SJCRH30 (cell line): ENCODE data around the gene S100A11. TPM values are rescaled to one million over a fixed set of nuclear protein-coding genes. Genes with fewer than 3 reads are reported as not detected.
A peak's percentile ranks its signal among the peaks of the same experiment; 100 is the strongest.

Experiments used
- DNase-seq, 2 experiments: peaks; one replicate each; pipeline ENCODE4 v3.0.0-alpha.2; 2015 to 2020
- H3K27ac ChIP-seq: fragments of 250-450 bp; sonication (Bioruptor Pico); 2 replicates; pipeline ENCODE4 v1.5.1; 2020; ENCODE audit warnings: mild to moderate bottlenecking, moderate library complexity
- H3K27me3 ChIP-seq: fragments of 250-450 bp; sonication (Bioruptor Pico); 2 replicates; pipeline ENCODE4 v1.5.1; 2020; ENCODE audit warnings: mild to moderate bottlenecking, moderate library complexity
- H3K36me3 ChIP-seq: fragments of 250-450 bp; sonication (Bioruptor Pico); 2 replicates; pipeline ENCODE4 v1.5.1; 2020; ENCODE audit warnings: mild to moderate bottlenecking, moderate library complexity
- H3K4me1 ChIP-seq: fragments of 250-450 bp; sonication (Bioruptor Pico); 2 replicates; pipeline ENCODE4 v1.5.1; 2020; ENCODE audit warnings: mild to moderate bottlenecking, moderate library complexity
- H3K4me3 ChIP-seq: fragments of 250-450 bp; sonication (Bioruptor Pico); 2 replicates; pipeline ENCODE4 v1.5.1; 2020; ENCODE audit warnings: mild to moderate bottlenecking, moderate library complexity
- H3K9me3 ChIP-seq: fragments of 250-450 bp; sonication (Bioruptor Pico); replicated peaks from 2 replicates; pipeline ENCODE4 v1.5.1; 2020; ENCODE audit warnings: mild to moderate bottlenecking, moderate library complexity
- total RNA-seq: library from RNA; depleted of rRNA; stranded (reverse); fragments of >200 nt; shearing (Covaris generic); gene quantifications from 2 replicates; pipeline ENCODE4 v1.2.3, GENCODE V29; 2014

The S100A11 gene
- total RNA-seq, 1 experiment from 2014 or later: 492 TPM

DNA sequence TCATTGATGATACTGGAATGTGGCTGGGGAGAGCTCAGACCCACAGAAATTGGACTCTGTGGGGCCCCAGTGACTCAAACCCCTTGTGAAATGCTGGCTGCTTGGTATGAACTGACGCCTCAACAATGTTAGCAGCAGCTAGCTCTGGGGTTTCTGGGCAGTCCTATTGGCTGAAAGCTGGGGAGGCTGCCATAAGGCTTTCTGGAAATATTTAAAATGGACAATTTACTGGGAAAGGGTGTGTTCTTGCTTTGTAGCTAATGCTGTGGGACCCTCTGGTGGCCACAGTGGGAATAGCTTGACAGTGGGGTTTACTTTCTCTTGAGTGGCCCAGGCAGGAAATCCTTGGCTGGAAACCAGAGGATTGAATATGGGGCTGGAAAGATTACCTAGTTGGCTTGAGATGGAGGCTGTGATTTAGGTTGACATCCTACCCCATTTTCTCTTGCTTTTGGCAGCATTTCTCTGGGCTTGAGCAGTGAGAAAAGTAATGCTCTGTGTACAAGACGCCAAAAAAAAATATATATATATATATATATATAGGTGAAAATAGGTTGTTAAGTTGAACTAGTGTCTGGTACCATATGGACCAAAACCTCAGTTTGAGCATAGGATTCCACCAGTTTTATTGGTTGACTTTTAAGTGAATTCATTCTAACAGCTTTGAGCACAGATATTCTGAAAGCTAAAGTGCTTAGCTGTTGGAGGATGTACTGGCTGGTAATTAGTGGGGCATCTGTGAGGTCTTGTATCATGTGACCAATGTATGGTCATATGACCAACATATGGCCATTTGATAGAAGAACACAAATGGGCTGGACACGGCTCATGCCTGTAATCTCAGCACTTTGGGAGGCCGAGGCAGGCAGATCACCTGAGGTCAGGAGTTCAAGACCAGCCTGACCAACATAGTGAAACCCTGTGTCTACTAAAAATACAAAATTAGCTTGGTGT lies 34.9 kb downstream of the S100A11 start:
- Histone ChIP-seq H3K9me3 (no peaks in the 10 kb centered on the region), H3K27ac (no peak overlapping the region), H3K4me3 (no peak overlapping the region), H3K27me3 (no peaks in the 10 kb centered on the region), H3K36me3 (no peaks in the 10 kb centered on the region), H3K4me1 (peaks cover 28% of the 10 kb centered on the region)
- DNase-seq: peak; percentile 87 to 93

DNA sequence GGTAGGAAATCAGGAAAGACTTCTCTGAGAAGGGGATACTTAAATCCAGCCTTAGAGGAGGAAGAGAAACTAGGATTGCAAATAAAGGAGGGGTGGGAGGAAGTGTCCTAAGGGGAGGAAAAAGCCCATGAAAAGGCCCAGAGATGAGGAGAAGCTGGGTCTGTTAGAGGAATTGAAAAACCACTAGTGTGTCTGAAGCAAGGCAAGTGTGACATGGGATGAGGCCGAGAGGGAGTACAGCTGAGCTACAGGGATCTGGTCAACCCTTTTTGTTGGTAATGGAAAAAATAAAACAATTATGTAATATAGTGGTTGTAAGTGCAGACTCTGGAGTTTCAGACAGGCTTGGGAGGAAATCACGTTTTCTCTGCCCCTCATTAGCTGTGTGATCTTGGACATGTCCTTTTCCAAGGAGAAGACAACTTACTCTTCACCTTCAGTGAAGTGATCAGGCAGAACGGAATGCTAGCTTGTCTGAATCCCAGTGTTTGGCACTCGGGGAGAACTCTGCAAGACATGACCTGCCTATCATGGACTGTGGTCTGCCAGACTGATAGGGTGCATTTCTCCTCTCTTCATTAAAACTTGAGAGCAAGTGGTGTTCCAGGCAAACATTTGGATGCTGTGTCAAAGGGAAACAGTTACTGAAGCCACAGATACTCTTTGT lies 35.7 kb downstream of the S100A11 start:
- Histone ChIP-seq H3K9me3 (no peaks in the 10 kb centered on the region), H3K27ac (no peak overlapping the region), H3K27me3 (no peaks in the 10 kb centered on the region), H3K4me1 (peaks cover 26% of the 10 kb centered on the region), H3K4me3 (no peak overlapping the region), H3K36me3 (no peaks in the 10 kb centered on the region)
- DNase-seq: no peak

DNA sequence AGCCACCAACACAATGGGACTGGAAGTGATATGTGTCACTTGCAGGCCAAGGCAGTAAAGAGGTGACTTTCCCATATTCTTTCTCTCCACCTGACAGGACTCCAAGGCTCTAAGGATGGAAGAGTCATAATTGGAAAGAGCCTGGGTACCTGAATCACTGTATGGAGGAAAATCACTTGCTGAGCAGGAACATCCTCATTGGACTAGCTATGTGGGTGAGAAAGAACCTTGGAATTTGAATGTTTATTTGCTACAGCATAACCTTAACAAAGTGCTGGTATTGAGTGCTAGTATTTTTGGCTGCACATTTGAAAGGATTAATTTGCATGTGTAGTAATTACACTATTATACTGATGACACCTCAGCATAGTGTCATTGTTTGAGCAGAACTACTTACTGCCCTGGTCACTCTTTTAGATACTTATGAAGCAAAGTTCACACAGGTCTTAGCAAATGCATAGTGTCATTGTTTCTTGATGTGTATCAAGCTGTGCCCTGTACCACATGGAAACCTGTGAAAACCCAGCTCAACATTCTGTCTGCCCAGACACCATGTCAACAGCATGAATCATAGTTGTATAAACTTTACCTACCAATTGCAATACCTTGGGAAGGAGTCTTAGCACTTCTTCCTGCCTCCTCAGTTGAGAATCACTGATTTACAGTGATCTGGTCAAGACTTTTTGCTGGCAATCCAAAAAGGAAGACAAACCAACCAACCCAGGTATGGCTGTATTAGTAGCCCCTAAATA lies 38.0 kb downstream of the S100A11 start:
- Histone ChIP-seq H3K4me1 (peaks cover 39% of the 10 kb centered on the region), H3K27me3 (no peaks in the 10 kb centered on the region), H3K9me3 (no peaks in the 10 kb centered on the region), H3K36me3 (no peaks in the 10 kb centered on the region), H3K27ac (no peak overlapping the region), H3K4me3 (no peak overlapping the region)
- no peak for DNase-seq

DNA sequence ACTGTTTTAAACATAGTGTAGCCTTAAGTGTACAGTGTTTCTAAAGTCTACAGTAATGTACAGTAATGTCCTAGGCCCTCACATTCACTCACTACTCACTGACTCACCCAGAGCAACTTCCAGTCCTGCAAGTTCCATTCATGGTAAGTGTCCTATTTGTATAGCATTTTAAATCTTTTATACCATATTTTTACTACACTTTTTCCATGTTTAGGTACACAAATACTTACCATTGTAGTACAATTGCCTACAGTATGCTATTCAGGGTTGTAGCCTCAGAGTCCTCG lies 39.6 kb downstream of the S100A11 start:
- no peak for DNase-seq
- Histone ChIP-seq H3K4me1 (peaks cover 24% of the 10 kb centered on the region), H3K4me3 (no peak overlapping the region), H3K27me3 (no peaks in the 10 kb centered on the region), H3K9me3 (no peaks in the 10 kb centered on the region), H3K27ac (no peak overlapping the region), H3K36me3 (no peaks in the 10 kb centered on the region)

DNA sequence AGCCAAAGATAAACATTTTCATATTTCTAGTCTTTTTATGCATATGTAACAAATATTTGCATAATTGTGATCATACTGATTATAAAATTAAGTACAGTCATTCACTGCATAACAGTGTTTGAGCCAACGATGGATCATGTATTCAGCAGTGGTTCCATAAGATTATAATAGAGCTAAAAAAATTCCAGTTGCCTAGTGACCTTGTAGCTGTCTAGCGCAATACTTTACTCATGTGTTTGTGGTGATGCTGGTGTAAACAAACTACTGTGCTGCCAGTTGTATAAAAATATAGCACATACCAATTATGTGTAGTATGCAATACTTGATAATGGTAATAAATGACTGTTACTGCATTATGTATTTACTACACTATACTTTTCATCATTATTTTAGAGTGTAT lies 41.0 kb downstream of the S100A11 start:
- Histone ChIP-seq H3K27me3 (no peaks in the 10 kb centered on the region), H3K4me1 (peaks cover 30% of the 10 kb centered on the region), H3K4me3 (no peak overlapping the region), H3K27ac (no peak overlapping the region), H3K36me3 (no peaks in the 10 kb centered on the region), H3K9me3 (no peaks in the 10 kb centered on the region)
- DNase-seq: no peak

DNA sequence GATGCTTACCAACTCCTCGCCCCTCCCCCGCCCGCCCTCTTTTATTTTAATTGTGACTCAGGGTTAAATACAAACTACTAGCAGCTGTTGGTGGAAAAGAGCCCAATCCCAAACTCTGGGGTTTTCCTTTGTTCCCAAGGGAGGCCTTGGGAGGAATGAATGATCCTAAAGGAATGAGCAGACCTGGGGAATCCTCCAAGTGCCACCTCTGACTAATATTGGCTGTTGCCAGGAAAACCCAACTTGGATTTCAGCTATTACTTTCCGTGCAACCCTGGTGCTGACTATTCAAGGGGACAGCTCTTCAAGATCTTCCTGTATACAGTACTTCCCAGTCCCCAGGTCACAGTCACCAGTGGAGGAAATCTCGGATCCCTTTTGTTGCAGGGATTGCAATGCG lies 41.8 kb downstream of the S100A11 start:
- peak; percentile 70 to 80 for DNase-seq
- H3K27ac ChIP-seq: no peak overlapping the region
- H3K36me3 ChIP-seq: no peaks in the 10 kb centered on the region
- no peaks in the 10 kb centered on the region for H3K9me3 ChIP-seq
- H3K27me3 ChIP-seq: no peaks in the 10 kb centered on the region
- H3K4me1 ChIP-seq: peaks cover 38% of the 10 kb centered on the region
- H3K4me3 ChIP-seq: no peak overlapping the region

DNA sequence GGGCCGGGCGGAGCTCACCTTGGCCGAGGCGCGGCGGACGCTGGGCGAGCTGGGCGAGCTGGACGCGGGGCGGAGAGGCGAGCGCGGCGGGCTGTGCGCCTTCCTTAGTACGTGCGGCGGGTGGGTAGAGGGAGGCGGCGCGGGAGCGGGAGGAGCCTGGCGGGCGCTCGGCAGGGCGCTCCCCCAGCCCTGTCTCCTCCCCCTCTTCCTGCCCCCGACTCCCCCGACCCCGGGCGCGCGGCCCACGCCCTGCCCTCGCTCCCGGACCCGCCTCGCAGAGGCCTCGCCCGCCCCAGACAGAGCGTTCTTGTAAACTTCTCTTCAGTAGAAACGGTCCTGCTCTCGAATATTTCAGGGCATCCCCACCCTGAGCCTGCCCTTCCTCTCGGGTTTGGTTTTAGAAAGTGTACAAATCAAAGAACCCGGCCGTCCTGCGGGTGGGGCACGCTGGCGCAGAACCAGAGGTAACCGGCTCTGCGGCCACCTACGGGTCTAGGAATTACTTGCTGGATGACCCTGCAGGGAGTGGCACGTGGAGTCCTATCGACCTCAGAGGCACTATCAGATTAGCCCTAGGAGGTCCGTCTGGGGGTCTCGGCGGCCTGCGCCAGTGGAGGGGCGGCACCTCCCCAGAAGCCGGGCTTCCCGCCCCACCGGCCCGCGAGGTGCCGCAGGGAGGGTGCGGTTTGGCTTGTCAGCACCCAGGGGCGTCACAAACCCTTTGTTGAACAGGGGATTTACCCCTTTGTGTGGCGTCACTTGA lies 42.9 kb downstream of the S100A11 start, which contains the start of gene S100A10:
Gene S100A10, minus strand, starts transcription at position 126 of the 763 bp plus-strand sequence. CDS start 7,629 bp downstream, outside the sequence.
- peak; percentile 60 to 66 for DNase-seq
- Histone ChIP-seq H3K4me3 (peak within 1 kb of the TSS; percentile 68), H3K9me3 (no peaks in the 10 kb centered on the region), H3K27ac (peak within 1 kb of the TSS; percentile 47), H3K4me1 (peaks cover 49% of the 10 kb centered on the region), H3K36me3 (no peaks in the 10 kb centered on the region), H3K27me3 (no peaks in the 10 kb centered on the region)

DNA sequence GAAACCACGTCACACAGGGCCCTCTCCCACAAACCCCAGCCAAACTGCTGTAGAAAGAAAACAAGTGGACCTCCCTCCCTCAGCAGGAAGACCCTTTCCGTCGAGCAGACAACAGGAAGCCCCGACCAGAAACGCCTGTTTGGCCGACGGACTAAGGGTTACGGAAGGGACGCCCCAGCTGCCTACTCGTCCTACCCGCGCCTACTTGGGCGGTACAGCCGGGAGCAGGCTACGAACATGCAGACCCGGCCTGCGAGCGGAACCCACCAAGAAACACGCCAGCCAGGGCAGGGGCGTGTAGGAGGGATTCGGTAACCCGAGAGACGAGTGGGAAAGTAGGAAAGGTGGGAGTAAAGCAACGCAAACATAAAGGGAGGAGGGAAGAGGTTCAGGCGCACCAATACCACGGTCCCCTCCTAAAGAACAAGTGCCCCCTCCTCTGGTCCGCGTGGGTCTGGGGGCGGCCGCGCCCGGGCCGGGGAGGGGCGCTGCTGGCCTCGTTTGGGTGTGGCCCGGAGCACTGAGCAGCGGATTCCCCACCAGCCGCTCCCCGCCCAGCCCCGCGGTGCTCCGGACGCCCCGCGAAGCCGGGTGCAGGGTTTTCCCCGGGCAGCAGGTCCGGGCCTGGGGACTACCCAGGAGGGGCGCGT lies 43.6 kb downstream of the S100A11 start:
- peaks cover 56% of the 10 kb centered on the region for H3K4me1 ChIP-seq
- peak overlapping the region; percentile 68 for H3K4me3 ChIP-seq
- H3K27ac ChIP-seq: peak overlapping the region; percentile 42
- DNase-seq: peak; percentile 27 to 39
- H3K9me3 ChIP-seq: no peaks in the 10 kb centered on the region
- H3K27me3 ChIP-seq: no peaks in the 10 kb centered on the region
- H3K36me3 ChIP-seq: no peaks in the 10 kb centered on the region

DNA sequence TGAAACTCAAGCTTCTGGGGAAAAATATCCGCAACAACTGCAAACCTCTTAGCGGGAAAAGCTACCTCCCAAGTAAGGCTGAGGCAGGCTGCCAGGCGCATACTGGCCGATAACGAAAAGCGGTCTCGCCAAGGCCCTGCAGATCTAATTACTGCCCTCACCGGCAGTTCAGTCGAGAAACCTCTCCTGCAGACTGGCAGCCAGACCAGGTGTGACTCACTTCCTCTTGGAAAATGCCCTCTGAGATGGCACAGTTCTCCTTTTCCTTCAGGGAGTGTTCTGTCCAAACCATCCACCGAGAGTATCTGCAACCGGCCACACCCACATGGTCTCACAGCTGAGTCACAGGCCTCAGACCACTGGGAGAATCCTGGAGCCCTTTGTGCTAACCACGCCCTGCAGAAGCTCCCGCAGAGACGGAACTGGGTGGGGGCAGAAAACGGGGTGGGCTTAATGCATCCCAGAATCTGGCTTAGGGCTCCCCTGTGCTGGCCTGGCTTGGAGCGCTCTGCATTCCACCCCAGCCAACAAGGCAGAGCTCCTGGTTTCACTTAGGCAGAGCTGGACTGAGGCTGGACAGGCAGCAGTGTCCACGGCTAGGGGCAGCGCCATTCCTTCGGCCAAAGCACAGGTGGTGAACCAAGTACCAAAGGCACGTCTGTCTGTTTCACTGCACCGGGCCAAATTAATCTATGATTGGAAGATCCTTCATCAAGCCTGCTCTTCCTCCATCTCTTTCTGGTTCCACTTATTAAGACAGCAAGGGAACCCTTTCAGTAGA lies 44.3 kb downstream of the S100A11 start:
- DNase-seq: peak; percentile 75 to 82
- H3K9me3 ChIP-seq: no peaks in the 10 kb centered on the region
- H3K27ac ChIP-seq: peak overlapping the region; percentile 42
- H3K36me3 ChIP-seq: no peaks in the 10 kb centered on the region
- peak overlapping the region; percentile 68 for H3K4me3 ChIP-seq
- H3K27me3 ChIP-seq: no peaks in the 10 kb centered on the region
- peaks cover 61% of the 10 kb centered on the region for H3K4me1 ChIP-seq

DNA sequence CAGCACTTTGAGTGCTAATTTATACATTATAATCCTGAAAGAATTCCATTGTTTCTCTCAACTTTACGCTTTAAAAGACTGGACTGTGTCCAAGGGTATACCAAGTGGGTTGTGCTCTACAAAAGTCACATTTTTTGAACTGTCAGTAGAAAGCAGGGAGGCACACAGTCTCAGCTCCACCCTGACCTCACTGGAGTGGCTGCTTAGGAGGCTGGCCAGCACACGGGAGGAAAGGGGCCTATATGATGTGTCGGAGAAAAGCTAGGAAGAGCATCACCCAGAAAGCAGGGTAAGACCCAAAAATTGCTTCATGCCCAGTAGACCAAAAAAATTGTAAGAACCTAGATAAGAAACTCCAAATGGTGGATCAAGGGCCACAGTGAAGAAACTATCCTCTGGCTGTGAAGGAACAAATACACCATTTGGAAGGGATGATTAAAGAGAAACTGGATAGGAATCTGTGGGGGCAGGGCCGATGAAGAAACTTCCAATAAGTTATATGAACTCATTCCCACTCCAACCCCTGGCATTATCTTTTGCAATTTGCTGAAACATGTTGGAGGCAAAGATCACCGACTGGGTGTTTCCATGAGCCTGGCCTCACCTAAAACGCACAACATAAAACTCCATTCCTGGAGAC lies 45.0 kb downstream of the S100A11 start:
- Histone ChIP-seq H3K4me1 (peaks cover 61% of the 10 kb centered on the region), H3K36me3 (no peaks in the 10 kb centered on the region), H3K9me3 (no peaks in the 10 kb centered on the region), H3K27me3 (no peaks in the 10 kb centered on the region), H3K27ac (peak overlapping the region; percentile 42), H3K4me3 (peak overlapping the region; percentile 68)
- no peak for DNase-seq

DNA sequence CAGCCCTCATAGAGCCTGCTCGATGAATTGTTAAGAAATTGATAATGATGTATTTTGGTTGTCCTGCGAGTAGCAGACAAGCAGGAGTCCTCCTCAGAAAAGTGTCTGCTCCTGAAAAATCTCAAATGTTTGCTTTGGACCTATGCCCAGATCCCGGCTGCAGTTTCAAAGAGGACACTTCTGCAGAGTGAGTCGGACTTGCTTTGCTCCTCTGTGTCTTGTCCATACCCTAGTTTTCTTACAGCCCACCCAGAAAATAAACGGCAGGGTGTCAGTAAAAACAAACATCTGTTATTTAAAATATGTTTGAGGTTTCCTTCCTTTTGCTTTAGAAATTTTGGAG lies 46.0 kb downstream of the S100A11 start:
- DNase-seq: peak; percentile 56 to 74
- H3K4me3 ChIP-seq: no peak overlapping the region
- H3K27me3 ChIP-seq: no peaks in the 10 kb centered on the region
- no peaks in the 10 kb centered on the region for H3K9me3 ChIP-seq
- H3K36me3 ChIP-seq: no peaks in the 10 kb centered on the region
- no peak overlapping the region for H3K27ac ChIP-seq
- H3K4me1 ChIP-seq: peaks cover 66% of the 10 kb centered on the region

DNA sequence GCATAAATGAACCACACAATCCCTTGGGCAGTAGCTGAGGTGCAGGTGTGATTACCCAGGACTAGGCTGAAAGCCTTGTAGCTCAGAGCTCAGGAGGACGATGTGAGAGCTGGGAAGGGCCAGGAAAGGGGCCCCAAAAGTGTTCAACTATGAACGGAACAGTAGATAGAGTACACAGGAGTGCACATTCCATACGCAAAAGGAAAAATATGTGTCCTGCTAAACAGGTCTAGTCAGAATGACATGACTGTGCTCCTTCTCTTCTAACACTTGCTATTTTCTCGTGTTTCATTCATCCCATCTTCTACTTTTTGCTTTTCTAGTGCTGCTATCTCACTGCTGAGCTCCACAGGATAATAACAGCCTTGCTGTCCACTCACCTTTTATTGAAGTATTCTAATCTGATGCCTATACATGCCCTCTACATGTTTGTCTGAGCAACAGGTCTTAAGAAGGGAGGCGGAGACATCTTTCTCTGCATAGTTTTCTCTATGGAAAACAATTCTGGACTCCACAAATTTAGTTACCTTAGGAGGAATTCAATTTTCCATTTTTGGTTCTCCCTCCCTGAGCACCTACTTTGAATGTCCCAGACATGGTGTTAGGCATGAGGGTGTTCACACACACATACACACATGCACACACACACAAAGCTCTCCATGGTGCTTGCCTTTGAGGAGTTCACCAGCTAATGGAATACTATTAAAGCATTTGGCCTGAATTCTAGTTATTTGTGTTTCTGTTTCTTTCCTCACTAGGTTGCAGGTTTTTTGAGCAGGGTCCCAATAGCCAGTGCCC lies 46.5 kb downstream of the S100A11 start:
- Histone ChIP-seq H3K27me3 (no peaks in the 10 kb centered on the region), H3K27ac (no peak overlapping the region), H3K36me3 (no peaks in the 10 kb centered on the region), H3K4me1 (peaks cover 61% of the 10 kb centered on the region), H3K4me3 (no peak overlapping the region), H3K9me3 (no peaks in the 10 kb centered on the region)
- DNase-seq: peak in 1 of 2 experiments; percentile 13
